Transverse colon (tissue), 4 donors: ENCODE results near the gene ALKBH4. TPM values are rescaled to one million over a fixed set of nuclear protein-coding genes. Genes with fewer than 3 reads are reported as not detected.

Source experiments
- DNase-seq: peaks from one replicate; pipeline ENCODE4 v3.0.0-alpha.2; 2019
- H3K27ac ChIP-seq, 4 donors: fragments of 200-600 bp; sonication (generic); 2 replicates each; pipeline ENCODE4 v1.5.1; 2016 to 2018; ENCODE audit warnings: inconsistent platforms in 4 of 4
- H3K27me3 ChIP-seq: fragments of 200-600 bp; sonication (generic); 2 replicates; pipeline ENCODE4 v1.5.1; 2017; ENCODE audit warnings: inconsistent platforms
- H3K36me3 ChIP-seq, 4 donors: fragments of 200-600 bp; sonication (generic); 2 replicates each; pipeline ENCODE4 v1.5.1; 2017 to 2019; ENCODE audit warnings: inconsistent platforms in 4 of 4
- H3K4me1 ChIP-seq, 4 donors: fragments of 200-600 bp; sonication (generic); 2 replicates each; pipeline ENCODE4 v1.5.1; 2017 to 2020; ENCODE audit warnings: inconsistent platforms in 4 of 4
- H3K4me3 ChIP-seq, 4 donors: fragments of 200-600 bp; sonication (generic); 1 replicate in 1 of 4; 2 replicates in 3 of 4; pipeline versions ENCODE4 v1.5.1 to v1.6.1; 2017 to 2019; ENCODE audit warnings: inconsistent platforms in 4 of 4
- H3K9me3 ChIP-seq, 2 donors: fragments of 200-600 bp; sonication (generic); 2 replicates each; pipeline ENCODE4 v1.5.1; 2017 to 2019; ENCODE audit warnings: inconsistent platforms in 2 of 2
- EP300 ChIP-seq: sonication (generic); formaldehyde crosslinking; IDR thresholded peaks from one replicate; pipeline ENCODE4 v1.6.1; 2017; ENCODE audit warnings: antibody characterized with exemption, low read depth
- POLR2A ChIP-seq: fragments of 450-650 bp; IDR thresholded peaks from one replicate; pipeline ENCODE4 v1.6.1; 2016; ENCODE audit warnings: antibody characterized with exemption, mild to moderate bottlenecking, moderate library complexity
- POLR2AphosphoS5 ChIP-seq, 3 donors: sonication (generic); formaldehyde crosslinking; IDR thresholded peaks; one replicate each; pipeline ENCODE4 v1.6.1; 2016; ENCODE audit warnings: antibody characterized with exemption in 3 of 3
- WGBS, 2 donors: methylation state at CpG; one replicate each; pipeline ENCODE4 v1.1.5; 2018; ENCODE audit warnings: low coverage in 1 of 2; 5-methylcytosine and 5-hydroxymethylcytosine counted together
- in situ Hi-C, 4 donors: fragments of 200-750 bp; cut with MboI; loops; one replicate each; pipeline versions ENCODE4 v1.15.0 to v1.15.1; 2017; ENCODE audit warnings: low sequenced_read_pairs in 3 of 4, low pct_ligation_motif_present in 1 of 4, low pct_unique_long_range_greater_than_20kb in 1 of 4
- intact Hi-C: fragments of 100-400 bp; cut with DNase I; formaldehyde crosslinking; loops from one replicate; pipeline ENCODE4 v1.15.1; 2023; ENCODE audit warnings: low total_unique reads
- total RNA-seq, 4 donors: library from RNA; depleted of rRNA; stranded (reverse); fragments of >200 nt; gene quantifications; one replicate each; pipeline ENCODE4 v1.1.0, GENCODE V29; 2016
- TF ChIP-seq, protein P1 (sequence below), 5 experiments: fragments of 200-600 bp in 3 of 5; fragments of 450-650 bp in 2 of 5; sonication (generic) in 3 of 5; IDR thresholded peaks; 1 replicate in 2 of 5; 2 replicates in 3 of 5; pipeline ENCODE4 v1.5.1; 2016 to 2017; ENCODE audit warnings: antibody characterized with exemption in 5 of 5, inconsistent platforms in 3 of 5, mild to moderate bottlenecking in 2 of 5, moderate library complexity in 1 of 5

Gene ALKBH4
- total RNA-seq, 4 donors from 2014 or later = 1.8 to 21.3 (median 14.0) TPM

DNA sequence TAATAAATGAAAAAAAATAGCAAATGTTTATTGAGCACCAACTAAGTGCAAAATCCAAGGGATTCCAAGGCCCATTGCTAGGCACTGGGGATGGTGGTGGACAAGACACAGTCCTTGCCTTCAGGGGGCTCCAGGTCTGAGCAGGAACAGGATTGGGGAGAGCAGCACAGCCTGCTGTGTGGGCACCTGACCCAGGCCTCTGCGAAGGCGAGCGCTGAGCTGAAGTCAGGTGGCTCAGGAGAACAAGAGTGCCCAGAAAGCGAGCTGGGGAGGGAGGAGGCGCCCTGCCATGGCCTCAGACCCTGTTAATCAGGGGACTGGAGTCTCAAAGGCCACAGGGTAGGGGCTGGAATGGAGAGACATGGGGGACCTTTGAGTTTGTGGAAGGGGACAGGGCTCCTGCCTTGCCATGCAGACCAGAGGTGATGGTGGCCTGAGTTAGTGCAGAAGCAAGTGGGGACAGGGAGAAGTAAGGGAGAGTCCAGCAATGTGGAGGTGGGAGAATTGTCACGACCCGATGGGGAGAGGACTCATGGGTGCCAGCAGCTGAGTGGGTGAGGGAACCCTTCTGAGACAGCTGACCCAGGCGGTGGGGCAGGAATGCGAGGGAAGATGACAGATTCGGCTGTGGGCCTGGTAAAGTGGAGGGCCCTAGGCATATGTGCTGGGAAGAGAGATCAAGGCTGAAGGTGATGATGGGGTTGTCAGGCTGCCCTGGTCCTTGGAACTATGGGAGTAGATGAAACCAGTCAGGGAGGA, 35.3 kb downstream of the ALKBH4 start:
- H3K9me3 ChIP-seq = no peaks in the 10 kb centered on the region
- WGBS, 2 donors = 93 to 95% methylated on average over 4 to 10 of the region's 10 CpGs
- TF ChIP-seq POLR2AphosphoS5 (IDR thresholded peaks at IDR 0.05) (no peak), EP300 (no peak), POLR2A (no peak)
- TF ChIP-seq, protein P1, sequence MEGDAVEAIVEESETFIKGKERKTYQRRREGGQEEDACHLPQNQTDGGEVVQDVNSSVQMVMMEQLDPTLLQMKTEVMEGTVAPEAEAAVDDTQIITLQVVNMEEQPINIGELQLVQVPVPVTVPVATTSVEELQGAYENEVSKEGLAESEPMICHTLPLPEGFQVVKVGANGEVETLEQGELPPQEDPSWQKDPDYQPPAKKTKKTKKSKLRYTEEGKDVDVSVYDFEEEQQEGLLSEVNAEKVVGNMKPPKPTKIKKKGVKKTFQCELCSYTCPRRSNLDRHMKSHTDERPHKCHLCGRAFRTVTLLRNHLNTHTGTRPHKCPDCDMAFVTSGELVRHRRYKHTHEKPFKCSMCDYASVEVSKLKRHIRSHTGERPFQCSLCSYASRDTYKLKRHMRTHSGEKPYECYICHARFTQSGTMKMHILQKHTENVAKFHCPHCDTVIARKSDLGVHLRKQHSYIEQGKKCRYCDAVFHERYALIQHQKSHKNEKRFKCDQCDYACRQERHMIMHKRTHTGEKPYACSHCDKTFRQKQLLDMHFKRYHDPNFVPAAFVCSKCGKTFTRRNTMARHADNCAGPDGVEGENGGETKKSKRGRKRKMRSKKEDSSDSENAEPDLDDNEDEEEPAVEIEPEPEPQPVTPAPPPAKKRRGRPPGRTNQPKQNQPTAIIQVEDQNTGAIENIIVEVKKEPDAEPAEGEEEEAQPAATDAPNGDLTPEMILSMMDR (IDR thresholded peaks at IDR 0.05) = no peak
- no peak overlapping the region for H3K4me3 ChIP-seq
- intact Hi-C loops = no loop called here
- H3K27ac ChIP-seq = no peak overlapping the region
- DNase-seq = no peak
- no peaks in the 10 kb centered on the region for H3K27me3 ChIP-seq
- peaks cover 0 to 13% (median 0%) of the 10 kb centered on the region in 4 donors for H3K36me3 ChIP-seq
- in situ Hi-C loops = no loop called here
- H3K4me1 ChIP-seq = peaks cover 14 to 33% (median 25%) of the 10 kb centered on the region in 4 donors

DNA sequence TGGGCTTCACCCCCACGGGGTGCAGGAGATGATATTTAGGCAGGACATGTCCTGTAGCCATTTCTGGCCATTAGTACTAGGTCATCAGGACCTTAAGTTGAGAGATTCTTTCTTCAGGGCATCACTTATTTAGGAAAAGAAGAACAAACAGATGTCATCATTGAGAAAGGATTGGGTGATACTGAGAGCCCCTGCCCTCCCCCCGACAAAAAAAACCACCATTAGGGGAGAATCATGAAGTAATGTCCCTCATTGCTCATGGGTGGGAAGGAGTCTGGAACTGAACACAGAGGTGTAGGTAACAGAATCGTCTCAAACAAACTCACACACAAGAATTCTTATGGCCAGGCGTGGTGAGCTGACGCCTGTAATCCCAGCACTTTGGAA, 37.7 kb downstream of the ALKBH4 start:
- peak overlapping the region; percentile 69 to 83 (median 77) for H3K27ac ChIP-seq
- no peaks in the 10 kb centered on the region for H3K27me3 ChIP-seq
- peaks cover 0 to 13% (median 0%) of the 10 kb centered on the region in 4 donors for H3K36me3 ChIP-seq
- peaks cover 9 to 18% (median 12%) of the 10 kb centered on the region in 4 donors for H3K4me1 ChIP-seq
- no peaks in the 10 kb centered on the region for H3K9me3 ChIP-seq
- no peak for TF ChIP-seq POLR2A
- TF ChIP-seq, protein P1 (IDR thresholded peaks at IDR 0.05) = no peak
- TF ChIP-seq EP300 = no peak
- TF ChIP-seq POLR2AphosphoS5 (IDR thresholded peaks at IDR 0.05) = no peak
- 60 to 73% methylated on average over 1 to 5 of the region's 5 CpGs for WGBS, 2 donors
- intact Hi-C loops (no loop called here), in situ Hi-C loops (no loop called here)
- no peak overlapping the region for H3K4me3 ChIP-seq
- DNase-seq = no peak

DNA sequence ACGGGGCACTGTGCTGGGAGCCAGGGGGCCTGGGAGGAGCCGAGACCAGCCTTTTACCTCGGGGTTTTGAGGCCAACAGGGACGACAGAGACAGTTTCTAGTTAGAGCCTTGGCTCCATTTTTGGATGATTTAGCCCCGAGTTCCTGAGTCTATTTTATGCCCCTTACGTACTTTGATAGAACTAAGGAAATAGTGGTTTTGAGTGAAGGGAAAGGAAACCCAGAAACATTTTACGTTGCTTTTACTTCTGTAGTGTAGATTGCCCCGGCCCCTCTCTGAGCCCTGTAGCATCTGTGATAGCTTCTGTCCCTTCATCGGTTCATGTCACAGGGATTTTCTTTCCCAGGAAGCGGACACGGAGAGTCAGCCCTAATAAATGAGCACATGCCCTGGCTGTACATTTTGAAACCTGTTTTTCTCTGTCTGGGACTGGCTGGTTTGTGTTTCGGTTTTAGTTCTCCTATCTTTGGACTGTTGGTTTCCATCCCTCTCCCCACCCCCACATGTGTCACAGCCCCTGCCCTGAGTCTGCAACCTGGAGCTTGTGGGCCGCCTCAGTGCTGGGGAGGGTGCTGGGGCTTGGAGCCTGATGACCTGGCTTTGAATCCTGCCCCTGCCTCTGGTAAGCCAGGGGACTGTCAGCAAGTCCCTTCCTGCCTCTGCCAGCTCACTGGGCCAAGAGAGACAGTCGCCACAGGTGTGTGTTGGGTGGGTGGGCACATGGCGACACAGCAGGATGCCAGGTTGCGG, 38.2 kb downstream of the ALKBH4 start:
- Histone ChIP-seq H3K27ac (peak overlapping the region; percentile 69 to 83 (median 77)), H3K27me3 (no peaks in the 10 kb centered on the region), H3K4me3 (no peak overlapping the region), H3K36me3 (peaks cover 0 to 16% (median 0%) of the 10 kb centered on the region in 4 donors), H3K9me3 (no peaks in the 10 kb centered on the region), H3K4me1 (peaks cover 4 to 12% (median 7%) of the 10 kb centered on the region in 4 donors)
- TF ChIP-seq EP300 (no peak), POLR2AphosphoS5 (IDR thresholded peaks at IDR 0.05) (peak in 1 of 3 donors; percentile 24)
- intact Hi-C loops = no loop called here
- in situ Hi-C loops = no loop called here
- peak; percentile 72 for DNase-seq
- 65 to 68% methylated on average over 9 to 16 of the region's 16 CpGs for WGBS, 2 donors

DNA sequence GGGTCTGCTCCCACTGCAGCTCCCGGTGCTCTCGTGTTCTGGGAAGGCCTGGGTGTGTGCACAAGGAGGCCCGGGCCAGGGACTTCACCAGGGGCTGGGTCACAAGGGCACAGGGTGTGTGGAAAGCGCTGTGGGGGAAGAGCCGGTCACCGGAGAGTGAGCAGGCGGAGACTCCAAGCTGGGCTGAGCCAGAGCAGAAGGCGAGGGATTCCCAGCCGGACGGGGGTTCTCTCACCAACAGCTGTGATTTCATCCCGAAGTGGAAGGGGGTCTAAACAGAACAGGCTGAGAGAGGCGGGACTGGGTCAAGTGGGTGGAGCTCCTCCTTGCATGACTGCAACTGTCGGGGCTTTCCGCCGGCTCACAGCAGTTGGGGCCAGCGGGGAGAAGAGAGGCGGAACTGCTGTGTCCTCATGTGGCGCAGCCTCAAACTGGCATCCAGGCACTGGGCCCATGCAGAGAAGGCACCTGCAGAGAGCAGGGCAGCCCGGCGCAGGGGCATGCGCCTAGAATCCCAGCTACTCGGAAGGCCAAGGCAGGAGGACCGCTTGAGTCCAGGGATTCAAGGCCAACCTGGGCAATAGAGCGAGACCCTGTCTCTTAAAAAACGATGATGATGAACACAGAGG, 38.9 kb downstream of the ALKBH4 start:
- in situ Hi-C loops (no loop called here), intact Hi-C loops (no loop called here)
- Histone ChIP-seq H3K27ac (peak overlapping the region; percentile 69 to 83 (median 77)), H3K4me3 (no peak overlapping the region), H3K27me3 (no peaks in the 10 kb centered on the region), H3K36me3 (peaks cover 0 to 21% (median 0%) of the 10 kb centered on the region in 4 donors), H3K4me1 (peaks cover 0 to 5% (median 2%) of the 10 kb centered on the region in 4 donors), H3K9me3 (no peaks in the 10 kb centered on the region)
- DNase-seq = peak; percentile 83
- 63% methylated on average over 25 of the region's 25 CpGs; no CpG with 5 or more reads in 1 of the 2 donors for WGBS, 2 donors
- TF ChIP-seq EP300 (no peak), POLR2AphosphoS5 (IDR thresholded peaks at IDR 0.05) (peak; percentile 24 to 52 (median 32)), POLR2A (peak; percentile 48)
- TF ChIP-seq, protein P1 (IDR thresholded peaks at IDR 0.05) = no peak
